NCI-H345 (cell line): ENCODE measurements around the gene SH3BP4.

Experiments used
- DNase-seq: peaks from one replicate; lab custom pipeline; 2025; lab: John Stamatoyannopoulos, UW

Gene SH3BP4

GRCh38 chr2:235091421-235091820 lies 139.6 kb downstream of the SH3BP4 start:
- DNase-seq, result no peak

GRCh38 chr2:235091983-235092382 lies 140.2 kb downstream of the SH3BP4 start:
- no peak for DNase-seq

GRCh38 chr2:235092433-235093223 lies 140.8 kb downstream of the SH3BP4 start:
- no peak for DNase-seq

- no peak for DNase-seq
Observed at GRCh38 chr2:235094457-235094856, 142.6 kb downstream of the SH3BP4 start.

GRCh38 chr2:235095569-235095968 lies 143.8 kb downstream of the SH3BP4 start:
- DNase-seq, result no peak

- DNase-seq, result no peak
Observed at GRCh38 chr2:235096447-235096846, 144.6 kb downstream of the SH3BP4 start.

- no peak for DNase-seq
Observed at GRCh38 chr2:235097196-235097595, 145.4 kb downstream of the SH3BP4 start.

GRCh38 chr2:235098269-235098668 lies 146.5 kb downstream of the SH3BP4 start:
- peak; percentile 53 for DNase-seq

GRCh38 chr2:235098736-235099494 lies 147.1 kb downstream of the SH3BP4 start:
- DNase-seq, result no peak

GRCh38 chr2:235102896-235103295 lies 151.1 kb downstream of the SH3BP4 start:
- no peak for DNase-seq
